GM13977 (cell line): ENCODE results near the gene PRPF6.

Experiments
- DNase-seq: peaks from one replicate; pipeline ENCODE4 v3.0.0; 2012; ENCODE audit warnings: low spot score
- CTCF ChIP-seq: IDR thresholded peaks from 2 replicates; pipeline ENCODE4 v1.5.1; 2012; ENCODE audit warnings: mild to moderate bottlenecking, control low read depth; ENCODE audit not compliant: insufficient read depth; ENCODE audit errors: extremely low read depth, missing control alignments
- in situ Hi-C: fragments of 300-500 bp; cut with MboI; formaldehyde crosslinking; loops from one replicate; pipeline ENCODE4 v1.12.0; 2022; ENCODE audit warnings: low sequenced_read_pairs, low pct_unique_long_range_greater_than_20kb, mixed read lengths, inconsistent platforms; ENCODE audit not compliant: unreplicated experiment

Gene PRPF6

GRCh38 chr20:64025826-64026412 is 45.0 kb downstream of the PRPF6 start:
- no peak for TF ChIP-seq CTCF
- DNase-seq: no peak
- in situ Hi-C loops: no loop called here

- TF ChIP-seq CTCF: no peak
- DNase-seq: no peak
- in situ Hi-C loops: no loop called here
Observed at GRCh38 chr20:64027981-64028685, 47.2 kb downstream of the PRPF6 start.

GRCh38 chr20:64029293-64030117 is 48.6 kb downstream of the PRPF6 start:
- in situ Hi-C loops: no loop called here
- no peak for DNase-seq
- no peak for TF ChIP-seq CTCF

GRCh38 chr20:64030371-64031134 is 49.6 kb downstream of the PRPF6 start:
- no peak for DNase-seq
- in situ Hi-C loops: no loop called here
- TF ChIP-seq CTCF: no peak

- in situ Hi-C loops: no loop called here
- no peak for TF ChIP-seq CTCF
- DNase-seq: no peak
Observed at GRCh38 chr20:64031822-64032314, 50.9 kb downstream of the PRPF6 start.
